NCI-H510A treated with DMSO at 0.1 percent for 48 hours (cell line): ENCODE measurements around the gene BABAM1.

Source experiments
- DNase-seq: peaks from one replicate; lab custom pipeline; 2025; lab: John Stamatoyannopoulos, UW

The BABAM1 gene

DNA sequence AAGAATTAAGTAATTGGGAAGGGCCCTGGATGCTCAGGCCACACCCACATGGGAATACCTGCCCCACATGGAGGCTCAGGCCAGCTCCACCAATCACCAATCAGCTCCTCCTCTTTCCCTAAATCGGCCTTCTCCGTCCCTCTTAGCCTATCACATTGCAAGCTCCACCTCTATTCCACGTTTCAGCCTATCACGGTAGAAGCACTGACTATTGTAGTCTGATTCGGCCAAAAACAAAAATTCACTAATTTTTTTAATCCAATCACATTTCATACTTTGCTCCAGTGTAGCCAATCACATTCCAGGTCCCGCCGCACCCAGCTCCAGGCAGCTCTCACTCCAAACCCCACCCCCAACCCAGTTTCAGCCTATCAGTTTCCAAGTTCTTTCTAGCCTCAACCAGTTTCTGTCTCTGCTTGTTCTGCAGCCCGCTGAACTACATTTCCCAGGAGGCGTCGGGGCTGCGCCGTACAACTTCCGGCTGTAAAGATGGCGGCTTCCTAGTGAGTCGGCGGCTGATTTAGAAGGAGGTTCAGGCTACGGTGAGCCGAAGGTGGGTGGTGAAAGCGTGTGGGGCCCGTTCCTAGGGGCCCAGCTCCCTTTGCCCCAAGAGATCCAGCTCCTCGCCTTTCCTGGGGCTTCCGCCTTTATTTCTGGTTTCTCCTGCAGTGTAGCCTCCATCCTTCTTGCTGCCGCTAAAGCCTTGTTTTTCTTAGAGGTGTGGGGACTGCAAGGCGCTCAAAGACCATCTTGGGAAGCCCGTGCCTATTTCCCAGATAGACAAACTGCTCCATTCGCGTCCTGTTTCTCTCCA lies at the start of gene BABAM1:
Gene BABAM1 (plus strand): TSS at position 469 of the 814 bp plus-strand sequence. CDS start 1,364 bp downstream, outside the sequence.
- peak; percentile 97 for DNase-seq

DNA sequence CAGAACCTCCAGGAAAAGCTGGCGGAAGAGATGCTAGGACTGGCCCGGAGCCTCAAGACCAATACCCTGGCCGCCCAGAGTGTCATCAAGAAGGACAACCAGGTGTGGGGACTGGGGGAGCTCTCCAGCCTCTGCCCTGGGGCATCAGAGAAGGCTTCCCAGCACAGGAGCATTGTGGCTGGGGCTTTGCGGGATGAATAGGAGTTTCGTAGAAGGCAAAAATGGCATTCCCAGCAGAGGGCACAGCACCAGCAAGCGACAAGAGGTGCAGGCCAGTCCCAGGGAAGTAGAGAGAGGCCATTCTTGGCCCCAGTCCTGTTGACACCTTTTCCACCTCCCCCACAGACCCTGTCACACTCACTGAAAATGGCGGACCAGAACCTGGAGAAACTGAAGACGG lies 48.0 kb upstream of the BABAM1 start:
- no peak for DNase-seq

GRCh38 chr19:17220207-17220758 lies 47.0 kb upstream of the BABAM1 start:
- no peak for DNase-seq

GRCh38 chr19:17225053-17225452 lies 42.2 kb upstream of the BABAM1 start:
- no peak for DNase-seq

- peak; percentile 95 for DNase-seq
Observed at GRCh38 chr19:17226002-17226933, 41.0 kb upstream of the BABAM1 start, which contains the start of gene OCEL1. Gene OCEL1 (plus strand): TSS chr19:17226226. CDS start chr19:17226248, 22 bp downstream.

- DNase-seq, result no peak
Observed at GRCh38 chr19:17227798-17228367, 39.4 kb upstream of the BABAM1 start.

DNA sequence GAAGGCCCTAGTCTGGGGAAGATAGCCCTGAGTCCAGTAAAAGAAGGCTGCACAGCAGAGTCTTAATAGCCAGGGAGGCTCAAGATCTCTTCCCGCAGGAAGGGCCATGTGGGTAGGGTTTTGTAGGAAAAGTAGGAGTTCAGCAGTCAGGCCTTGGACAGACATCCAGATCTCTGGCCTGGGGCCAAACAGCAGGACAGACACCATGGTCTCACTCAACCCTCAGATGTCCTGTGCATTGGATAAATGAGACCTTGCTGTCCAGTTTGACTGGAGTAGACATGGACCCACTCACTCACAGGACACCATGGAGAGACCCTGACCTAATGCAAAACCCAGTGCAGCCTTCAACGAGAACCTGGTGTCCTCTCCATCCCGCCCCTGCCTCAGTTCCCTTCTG lies 37.4 kb upstream of the BABAM1 start:
- no peak for DNase-seq

DNA sequence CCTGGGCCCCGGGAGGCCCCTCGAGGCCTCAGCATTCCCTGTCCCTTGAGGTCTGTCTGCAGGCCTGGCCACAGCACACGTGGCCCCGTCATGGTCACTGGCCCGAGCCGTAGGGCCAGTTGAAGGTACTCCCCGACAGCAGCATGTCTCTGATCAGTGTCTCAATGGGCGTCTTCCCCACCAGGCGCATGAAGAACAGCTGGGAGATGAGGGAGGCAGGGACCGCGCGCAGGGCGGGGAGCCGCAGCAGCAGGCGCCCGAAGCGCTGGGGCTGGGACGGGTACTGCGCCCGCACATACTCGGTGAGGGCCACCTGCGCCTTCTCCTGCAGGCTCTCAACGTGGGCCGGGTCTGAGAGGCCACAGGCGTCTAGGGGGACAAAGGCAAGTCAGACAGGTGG lies 35.0 kb upstream of the BABAM1 start:
- no peak for DNase-seq

DNA sequence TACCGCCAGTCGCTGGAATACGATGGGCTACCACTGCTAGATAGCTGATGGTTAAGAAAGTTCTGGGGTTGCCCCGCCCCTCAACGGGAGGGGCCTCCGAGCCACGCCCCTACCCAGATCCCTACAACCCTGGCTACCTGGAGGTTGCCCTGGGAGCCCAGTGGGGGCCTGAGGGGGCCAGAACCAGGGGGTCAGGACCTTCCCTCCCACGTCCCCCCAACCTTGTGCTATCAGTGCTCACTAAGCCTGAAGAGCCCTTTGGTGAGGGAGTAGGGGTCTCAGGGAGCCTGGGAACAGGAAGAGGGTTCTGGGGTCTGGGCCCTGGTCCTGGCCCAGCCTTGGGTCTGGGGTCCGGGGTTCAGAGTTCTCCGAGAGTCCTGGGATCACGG lies 32.3 kb upstream of the BABAM1 start:
- peak; percentile 62 for DNase-seq

GRCh38 chr19:17235300-17235970 lies 31.8 kb upstream of the BABAM1 start:
- peak; percentile 56 for DNase-seq

DNA sequence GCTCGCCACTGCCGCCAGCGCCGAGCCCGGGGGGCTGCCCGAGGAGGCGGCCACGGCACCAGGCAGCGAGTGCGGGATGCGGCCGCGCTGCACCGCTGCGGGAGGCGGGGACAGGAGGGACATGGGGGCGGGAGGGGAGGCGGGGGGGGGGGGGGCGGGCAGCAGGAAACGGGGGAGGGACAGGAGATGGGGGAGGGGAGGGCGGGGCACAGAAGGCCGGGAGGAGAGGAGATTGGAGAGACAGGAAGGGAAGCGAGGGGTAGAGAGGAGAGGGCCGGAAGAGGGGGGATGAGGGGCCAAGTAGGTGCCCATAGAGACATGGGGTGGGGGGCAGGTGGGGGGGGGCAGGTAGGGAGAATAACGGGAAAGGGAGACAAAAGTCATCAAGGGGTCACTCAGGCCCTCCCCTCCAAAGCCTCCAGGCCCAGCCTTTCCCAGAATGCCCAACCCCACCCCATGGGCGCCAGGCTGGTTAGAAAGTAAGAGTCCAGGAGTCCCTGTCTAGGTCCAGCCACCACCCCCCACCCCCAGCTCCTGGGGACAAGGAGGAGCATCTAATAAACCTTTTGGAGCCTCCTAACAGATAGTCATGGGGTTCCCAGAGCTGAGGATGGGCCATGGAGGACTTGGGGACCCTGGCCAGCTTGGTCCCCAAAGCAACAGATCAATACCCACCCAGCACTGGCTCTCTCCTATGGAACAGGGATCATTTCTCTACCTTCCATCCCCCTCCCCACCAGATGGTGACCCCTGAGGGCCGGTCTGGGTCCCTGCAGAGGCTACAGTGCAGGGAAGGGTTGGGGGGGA lies 31.1 kb upstream of the BABAM1 start:
- peak; percentile 56 for DNase-seq

DNA sequence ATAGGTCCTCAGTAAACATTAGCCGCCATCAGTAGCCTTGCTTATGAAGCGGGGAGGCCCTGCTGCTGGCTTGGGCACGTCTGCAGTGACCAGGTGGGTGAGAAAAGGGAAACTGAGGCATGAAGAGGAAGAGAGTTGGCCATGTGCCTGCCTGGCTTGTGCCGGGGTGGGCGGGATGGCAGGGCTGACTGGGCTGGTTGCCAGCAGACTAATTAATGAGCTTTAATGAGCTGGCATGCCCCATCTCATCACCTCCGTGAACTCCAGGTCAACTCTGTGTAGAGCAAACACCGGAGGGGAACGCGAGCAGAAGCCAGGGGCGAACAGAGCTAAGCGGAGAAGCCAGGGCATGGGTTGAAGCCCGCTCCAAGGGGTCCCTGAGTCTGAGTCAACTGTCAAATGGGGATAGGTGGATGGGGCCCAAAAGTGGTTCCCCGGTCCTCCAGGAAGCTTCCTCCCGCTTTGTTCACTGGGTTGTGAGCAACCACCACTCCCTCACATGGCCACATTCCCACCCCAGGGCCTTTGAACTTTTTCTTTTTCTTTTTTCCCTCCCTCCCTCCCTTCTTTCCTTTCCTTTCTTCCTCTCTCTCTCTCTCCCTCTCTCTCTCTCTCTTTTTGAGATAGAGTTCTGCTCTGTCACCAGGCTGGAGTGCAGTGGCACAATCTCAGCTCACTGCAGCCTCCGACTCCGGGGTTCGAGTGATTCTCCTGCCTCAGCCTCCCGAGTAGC lies 30.3 kb upstream of the BABAM1 start:
- no peak for DNase-seq

- DNase-seq, result no peak
Observed at GRCh38 chr19:17237747-17238706, 29.2 kb upstream of the BABAM1 start.

- no peak for DNase-seq
Observed at GRCh38 chr19:17240062-17240752, 27.0 kb upstream of the BABAM1 start.

DNA sequence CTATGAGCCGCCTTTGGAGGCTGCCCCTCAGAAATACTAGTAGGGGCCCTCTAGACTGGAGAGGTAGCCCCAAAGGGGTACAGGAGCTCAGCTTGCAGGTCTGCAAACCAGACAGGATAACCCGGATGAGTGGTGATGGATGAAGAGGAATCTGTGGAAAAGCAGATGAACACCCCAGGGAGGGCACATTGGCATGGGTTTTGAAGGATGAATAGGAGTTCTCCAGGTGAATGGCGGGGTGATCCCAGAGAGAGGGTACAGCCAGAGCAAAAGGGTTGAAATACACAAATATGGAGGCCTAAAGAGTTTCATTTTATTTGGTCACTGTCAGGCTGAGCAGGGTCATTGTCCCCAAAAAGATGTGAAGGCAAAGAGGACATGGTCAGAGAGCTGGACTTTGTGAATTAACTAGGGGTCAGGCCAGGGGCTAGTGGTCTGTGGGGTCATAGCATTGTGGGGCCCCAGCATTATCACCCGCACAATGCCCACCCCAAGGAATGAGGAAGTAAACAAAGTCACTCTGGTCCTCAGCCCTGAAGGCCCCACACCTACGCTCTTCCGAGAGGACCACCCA lies 26.3 kb upstream of the BABAM1 start:
- no peak for DNase-seq

DNA sequence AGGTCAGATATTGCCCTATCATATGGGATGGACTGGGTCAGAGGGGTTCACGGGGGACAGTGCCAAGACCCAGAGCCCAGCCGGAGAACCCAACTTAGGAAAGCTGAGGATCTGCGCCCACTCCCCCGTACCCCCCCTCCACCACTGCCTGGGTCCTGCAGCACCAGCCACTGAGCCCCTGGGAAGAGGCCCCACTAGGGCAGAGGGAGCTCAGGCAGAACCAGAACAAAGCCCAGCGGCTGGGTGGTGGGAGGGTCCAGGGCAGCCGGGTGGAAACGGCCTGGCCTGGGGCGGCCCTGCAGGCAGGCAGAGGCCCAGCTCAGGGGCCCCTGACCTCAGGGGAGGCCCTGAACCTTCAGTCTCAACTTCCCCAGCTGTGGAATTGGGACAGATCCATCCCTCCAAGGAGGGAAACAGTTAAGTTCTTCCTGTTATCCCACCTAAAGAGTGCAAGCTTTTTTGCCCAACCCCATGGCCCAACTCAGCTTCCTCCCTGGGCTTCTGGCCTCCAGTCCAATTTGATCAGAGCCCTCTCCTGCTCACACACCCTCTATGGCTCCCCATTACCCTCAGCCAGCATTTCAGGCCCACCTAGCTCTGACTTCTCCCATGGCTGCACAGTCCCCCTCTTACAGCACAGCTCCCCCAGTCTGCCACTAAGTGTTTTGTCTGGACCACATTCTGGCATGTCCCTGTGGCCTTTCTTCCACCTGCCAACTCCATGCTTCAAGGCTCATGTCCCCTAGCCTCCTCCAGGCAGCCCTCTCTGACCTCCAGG lies 24.6 kb upstream of the BABAM1 start:
- DNase-seq, result no peak

DNA sequence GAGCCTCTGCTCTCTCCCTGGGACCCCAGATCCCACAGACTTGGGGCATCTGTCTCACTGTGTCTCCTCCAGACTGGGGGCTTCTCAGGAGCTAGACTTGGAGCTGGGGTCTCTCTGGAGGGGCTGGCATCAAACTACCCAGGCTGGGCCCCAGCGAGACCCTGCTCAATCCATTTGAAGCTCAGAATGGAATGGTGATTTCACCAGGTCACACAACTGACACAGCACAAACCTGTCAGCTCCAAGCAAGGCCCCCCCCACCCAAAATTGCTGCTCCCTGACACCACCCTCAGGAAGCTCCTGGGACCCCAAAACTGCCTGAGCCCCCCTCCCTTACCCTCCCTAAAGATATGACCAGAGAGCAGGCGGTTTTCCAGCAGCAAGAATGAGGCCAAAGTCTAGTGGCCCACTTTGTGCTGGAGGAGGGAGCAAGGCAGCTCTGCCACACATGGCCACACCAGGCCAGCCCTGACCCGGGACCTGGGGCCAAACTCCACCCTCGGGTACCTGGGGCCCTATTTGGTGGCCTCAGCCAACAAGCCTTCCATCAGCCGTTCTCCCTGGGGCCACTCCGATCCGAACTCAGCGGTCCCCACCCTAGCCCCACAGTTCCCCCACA lies 23.9 kb upstream of the BABAM1 start:
- no peak for DNase-seq
